HUES64 (cell line): ENCODE data around the gene CBLB.

Source experiments
- H3K27ac ChIP-seq: 2 replicates; pipeline ENCODE4 v1.7.0; 2013; ENCODE audit warnings: low read depth, low read length, inconsistent platforms
- H3K27me3 ChIP-seq: 2 replicates; pipeline ENCODE4 v1.6.1; 2013; ENCODE audit warnings: mild to moderate bottlenecking, low read length; ENCODE audit not compliant: insufficient read depth
- H3K36me3 ChIP-seq: 2 replicates; pipeline ENCODE4 v1.6.1; 2013; ENCODE audit warnings: mild to moderate bottlenecking, low read length; ENCODE audit not compliant: insufficient read depth
- H3K4me1 ChIP-seq: 2 replicates; pipeline ENCODE4 v1.6.1; 2013; ENCODE audit warnings: mild to moderate bottlenecking, low read length, moderate library complexity; ENCODE audit not compliant: insufficient read depth
- H3K4me3 ChIP-seq: 2 replicates; pipeline ENCODE4 v1.5.1; 2013; ENCODE audit warnings: mild to moderate bottlenecking, low read length, moderate library complexity
- H3K9ac ChIP-seq: 2 replicates; pipeline ENCODE4 v1.6.1; 2013; ENCODE audit warnings: mild to moderate bottlenecking, low read depth, low read length
- H3K9me3 ChIP-seq: 2 replicates; pipeline ENCODE4 v1.6.1; 2013; ENCODE audit warnings: low read depth, low read length; ENCODE audit not compliant: insufficient read depth
- WGBS: fragments of 150-250, 120-280 bp; methylation state at CpG from one replicate; pipeline ENCODE4 v1.1.7; 2013; ENCODE audit warnings: missing lambda C conversion rate; 5-methylcytosine and 5-hydroxymethylcytosine counted together

Gene CBLB

DNA sequence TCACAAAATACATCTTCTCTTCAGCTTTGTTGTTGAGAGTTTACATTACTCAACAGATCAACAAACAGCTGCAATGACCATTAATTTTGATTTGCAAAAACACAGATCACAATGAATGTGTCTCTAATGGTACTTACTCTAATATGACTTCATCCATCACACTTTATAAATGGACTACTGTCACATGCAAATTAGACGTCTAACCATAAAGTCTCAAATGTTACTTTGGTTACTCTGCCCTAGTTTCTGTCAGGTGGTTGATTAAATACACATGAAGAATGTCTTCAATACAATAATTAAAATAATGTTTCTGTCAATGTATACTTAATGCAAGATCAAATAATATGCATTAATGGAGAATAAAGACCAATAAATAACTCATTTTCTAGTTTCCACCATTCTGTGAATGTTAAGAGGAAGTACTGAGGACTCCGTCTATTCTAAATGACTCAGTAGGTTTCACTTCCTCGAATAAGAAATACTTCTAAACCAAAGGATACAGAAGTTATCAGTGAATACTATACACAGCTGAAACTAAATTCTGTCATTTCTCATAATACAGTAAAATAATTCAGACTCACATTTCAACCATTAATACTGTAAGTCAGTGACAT lies 145.8 kb downstream of the CBLB start:
- WGBS = 100% methylated on average over 3 of the region's 3 CpGs
- Histone ChIP-seq H3K27ac (no peak overlapping the region), H3K4me3 (no peak overlapping the region), H3K27me3 (no peaks in the 10 kb centered on the region), H3K36me3 (peaks cover 32% of the 10 kb centered on the region), H3K9me3 (peaks cover 4% of the 10 kb centered on the region; the same call in 1 of the 2 replicates), H3K4me1 (no peaks in the 10 kb centered on the region), H3K9ac (no peak overlapping the region)

DNA sequence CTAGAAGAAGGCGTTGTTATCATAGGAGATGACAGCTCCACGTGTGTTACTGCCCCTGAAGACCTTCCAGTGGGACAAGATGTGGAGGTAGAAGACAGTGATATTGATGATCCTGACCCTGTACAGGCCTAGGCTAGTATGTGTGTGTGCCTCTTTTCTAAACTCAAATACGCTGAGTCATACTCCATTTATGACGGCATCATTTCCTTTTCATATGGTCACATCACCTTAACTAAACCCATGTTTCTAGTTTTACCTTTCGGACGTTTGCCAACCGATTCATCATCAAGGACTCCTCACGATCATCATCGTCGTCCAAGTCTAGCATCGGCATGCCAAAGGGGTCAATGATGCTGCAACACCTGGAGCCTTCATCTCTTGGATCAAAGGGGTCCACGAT lies 149.0 kb downstream of the CBLB start:
- WGBS = 89% methylated on average over 12 of the region's 12 CpGs
- H3K36me3 ChIP-seq = peaks cover 38% of the 10 kb centered on the region

DNA sequence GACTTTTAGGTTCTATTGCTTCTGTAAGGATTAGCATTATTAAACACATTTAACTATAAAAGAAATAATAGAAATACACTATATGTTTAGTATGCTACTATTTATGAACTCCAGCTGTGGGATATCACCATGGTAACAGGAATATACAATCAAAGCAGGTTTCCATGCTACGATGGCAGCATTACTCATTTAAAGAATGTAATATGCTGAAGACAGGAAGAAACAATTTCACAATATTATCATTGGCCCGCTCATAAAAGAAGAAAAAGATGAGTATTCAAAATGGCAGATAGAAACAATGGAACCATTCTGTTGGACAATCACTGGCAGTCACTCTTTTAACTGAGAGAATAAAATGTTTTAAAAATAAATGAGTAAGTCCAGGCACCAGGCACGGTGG lies 153.4 kb downstream of the CBLB start:
- Histone ChIP-seq H3K36me3 (peaks cover 52% of the 10 kb centered on the region), H3K9me3 (0 out of 2 replicates have a peak, but pooled peaks cover 3% of the 10 kb centered on the region), H3K4me1 (peaks cover 9% of the 10 kb centered on the region), H3K27me3 (no peaks in the 10 kb centered on the region), H3K9ac (no peak overlapping the region), H3K4me3 (no peak overlapping the region), H3K27ac (no peak overlapping the region)
- WGBS = 95% methylated on average over 2 of the region's 3 CpGs

More for the DNA sequence above, 149.0 kb downstream of the CBLB start:
- Histone ChIP-seq H3K27me3 (no peaks in the 10 kb centered on the region), H3K4me1 (peaks cover 6% of the 10 kb centered on the region), H3K27ac (no peak overlapping the region), H3K9ac (no peak overlapping the region), H3K4me3 (no peak overlapping the region), H3K9me3 (0 out of 2 replicates have a peak, but pooled peaks cover under 1% of the 10 kb centered on the region)

DNA sequence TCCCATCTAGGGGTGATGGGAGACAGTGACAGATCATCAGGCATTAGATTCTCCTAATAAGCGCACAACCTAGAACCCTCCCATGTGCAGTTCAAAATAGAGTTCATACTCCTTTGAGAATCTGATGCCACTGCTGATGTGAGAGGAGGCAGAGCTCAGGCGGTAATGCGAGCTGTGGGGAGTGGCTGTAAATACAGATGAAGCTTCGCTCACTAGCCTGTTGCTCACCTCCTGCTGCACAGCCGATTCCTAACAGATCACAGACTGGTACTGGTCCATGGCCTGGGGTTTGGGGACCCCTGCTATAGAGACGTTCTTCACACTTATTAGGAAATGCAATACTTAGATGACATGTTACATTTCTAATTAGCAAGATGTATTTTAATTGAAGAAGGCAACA lies 154.4 kb downstream of the CBLB start:
- peaks cover 9% of the 10 kb centered on the region for H3K4me1 ChIP-seq
- H3K9ac ChIP-seq = no peak overlapping the region
- peaks cover 50% of the 10 kb centered on the region for H3K36me3 ChIP-seq
- H3K27me3 ChIP-seq = no peaks in the 10 kb centered on the region
- WGBS = 93% methylated on average over 5 of the region's 6 CpGs
- no peak overlapping the region for H3K27ac ChIP-seq
- H3K4me3 ChIP-seq = no peak overlapping the region
- H3K9me3 ChIP-seq = 0 out of 2 replicates have a peak, but pooled peaks cover 3% of the 10 kb centered on the region

DNA sequence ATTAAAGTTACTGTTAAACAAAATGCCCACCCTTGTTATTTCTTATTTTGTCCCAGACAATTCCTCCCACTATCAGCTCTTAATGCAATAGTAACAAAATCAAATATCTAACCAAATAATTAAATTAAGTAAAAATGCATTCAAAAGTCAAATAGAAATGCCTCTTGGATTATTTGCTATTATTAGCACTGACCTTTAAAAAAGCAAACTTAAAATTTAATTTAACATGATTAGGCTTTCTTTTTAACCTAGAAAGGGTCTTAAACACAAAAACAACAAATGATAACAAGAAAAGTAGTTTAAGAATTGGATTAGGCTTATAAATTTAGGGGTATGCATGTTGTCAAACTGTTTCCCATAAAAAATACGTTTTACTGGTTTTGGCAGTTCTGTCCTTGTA lies 159.8 kb downstream of the CBLB start:
- H3K36me3 ChIP-seq = peaks cover 15% of the 10 kb centered on the region; the same call in 1 of the 2 replicates
- no peak overlapping the region for H3K4me3 ChIP-seq
- no peak overlapping the region for H3K27ac ChIP-seq
- no peak overlapping the region for H3K9ac ChIP-seq
- H3K27me3 ChIP-seq = no peaks in the 10 kb centered on the region
- WGBS = 100% methylated on average over 1 of the region's 1 CpG
- no peaks in the 10 kb centered on the region for H3K4me1 ChIP-seq
- no peaks in the 10 kb centered on the region for H3K9me3 ChIP-seq

DNA sequence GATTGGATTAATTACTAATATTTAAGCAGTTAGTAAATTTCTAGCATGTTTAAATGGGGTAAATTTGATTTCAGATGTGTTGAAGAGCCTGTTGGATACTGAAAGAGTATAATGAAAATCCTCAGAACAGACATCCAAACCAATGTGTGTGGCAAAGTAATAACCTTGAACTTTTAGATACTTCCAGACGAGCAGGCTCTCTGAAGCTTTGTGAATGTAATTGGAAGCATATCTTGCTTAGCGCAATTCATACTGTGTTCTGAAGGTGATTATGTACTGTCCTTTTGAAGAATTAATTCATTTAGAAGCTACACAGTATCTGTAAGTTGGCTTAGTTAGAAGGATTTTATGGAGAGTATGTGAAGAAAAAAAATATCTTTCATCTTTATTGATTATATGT lies 161.8 kb downstream of the CBLB start:
- H3K36me3 ChIP-seq = peaks cover 27% of the 10 kb centered on the region
- H3K27ac ChIP-seq = no peak overlapping the region
- no peaks in the 10 kb centered on the region for H3K9me3 ChIP-seq
- H3K9ac ChIP-seq = no peak overlapping the region
- H3K27me3 ChIP-seq = no peaks in the 10 kb centered on the region
- WGBS = 94% methylated on average over 2 of the region's 2 CpGs
- H3K4me1 ChIP-seq = no peaks in the 10 kb centered on the region
- no peak overlapping the region for H3K4me3 ChIP-seq

DNA sequence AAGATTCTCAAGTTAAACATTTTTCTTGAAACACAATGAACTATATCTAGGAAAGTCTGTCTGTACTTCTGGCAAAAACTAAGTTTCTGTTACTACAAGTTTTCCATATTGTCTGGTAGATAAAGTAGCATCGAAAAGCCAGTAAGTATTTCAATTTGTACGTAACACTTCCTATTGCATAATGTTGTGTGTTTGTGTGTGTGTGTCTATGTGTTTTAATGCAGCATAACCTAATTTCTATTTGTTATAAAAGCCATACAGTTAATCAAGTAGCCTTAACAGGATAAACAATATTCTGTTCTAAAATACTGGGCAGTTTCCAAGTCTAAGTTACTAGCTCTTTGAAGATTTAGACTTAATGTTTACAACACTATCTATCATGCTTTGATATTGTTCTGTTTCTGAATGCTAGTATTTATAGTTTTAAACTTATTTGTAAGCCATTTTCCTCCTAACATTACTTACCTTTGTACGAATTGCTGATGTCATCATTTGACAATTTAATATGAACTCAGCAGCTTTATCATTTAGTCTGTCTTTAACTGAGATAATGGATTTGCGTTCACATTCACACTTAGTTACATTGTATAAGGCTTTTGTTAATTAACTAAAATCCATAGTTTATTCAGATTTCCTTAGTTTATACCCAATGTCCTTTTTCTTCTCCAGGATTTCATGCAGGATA lies 163.9 kb downstream of the CBLB start:
- Histone ChIP-seq H3K36me3 (peaks cover 29% of the 10 kb centered on the region), H3K9me3 (no peaks in the 10 kb centered on the region), H3K4me1 (no peaks in the 10 kb centered on the region), H3K27me3 (no peaks in the 10 kb centered on the region), H3K4me3 (no peak overlapping the region), H3K9ac (no peak overlapping the region), H3K27ac (no peak overlapping the region)
- 100% methylated on average over 3 of the region's 4 CpGs for WGBS

DNA sequence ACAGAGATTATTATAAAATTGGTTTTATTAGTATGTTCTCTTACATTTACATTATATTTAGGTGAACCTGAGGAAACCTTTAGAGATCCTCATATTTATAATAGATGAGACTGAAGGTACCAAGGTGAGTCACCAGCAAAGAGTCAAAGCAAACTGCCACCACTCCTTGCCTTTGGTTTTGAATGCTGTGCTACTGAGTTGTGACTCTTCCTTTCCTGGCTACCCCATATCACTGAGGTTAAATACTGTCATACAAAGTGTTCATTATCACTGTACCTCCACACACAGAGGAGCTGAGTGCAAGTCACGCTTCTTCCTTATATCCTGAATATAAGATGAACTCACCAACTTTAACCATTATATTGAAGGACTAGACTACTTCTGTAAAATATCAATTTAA lies 168.2 kb downstream of the CBLB start:
- Histone ChIP-seq H3K27ac (no peak overlapping the region), H3K4me1 (no peaks in the 10 kb centered on the region), H3K4me3 (no peak overlapping the region), H3K36me3 (peaks cover 27% of the 10 kb centered on the region), H3K9ac (no peak overlapping the region), H3K9me3 (no peaks in the 10 kb centered on the region), H3K27me3 (no peaks in the 10 kb centered on the region)
- 90% methylated on average over 1 of the region's 1 CpG for WGBS

DNA sequence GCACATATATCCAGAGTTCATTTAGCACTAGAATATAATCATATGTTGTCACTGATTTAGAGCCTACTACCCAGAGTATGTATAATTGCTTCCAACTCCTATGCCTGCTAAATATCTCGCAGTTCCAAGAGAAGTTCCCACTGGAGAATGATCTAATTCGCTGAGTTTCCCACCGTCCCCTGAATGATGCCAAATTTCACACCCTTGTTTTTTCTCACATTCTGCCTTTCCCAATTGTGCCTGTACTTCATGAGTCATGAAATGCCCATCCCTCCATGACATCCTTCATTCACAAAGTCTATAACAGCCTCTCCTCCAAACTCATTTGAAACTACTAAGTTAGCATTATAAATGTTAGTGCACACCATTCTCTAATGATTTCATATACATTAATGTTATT lies 177.2 kb downstream of the CBLB start:
- H3K27me3 ChIP-seq = no peaks in the 10 kb centered on the region
- H3K36me3 ChIP-seq = peaks cover 17% of the 10 kb centered on the region
- no peak overlapping the region for H3K27ac ChIP-seq
- no peak overlapping the region for H3K9ac ChIP-seq
- H3K4me3 ChIP-seq = no peak overlapping the region
- no peaks in the 10 kb centered on the region for H3K9me3 ChIP-seq
- H3K4me1 ChIP-seq = no peaks in the 10 kb centered on the region
- WGBS = 92% methylated on average over 3 of the region's 3 CpGs

DNA sequence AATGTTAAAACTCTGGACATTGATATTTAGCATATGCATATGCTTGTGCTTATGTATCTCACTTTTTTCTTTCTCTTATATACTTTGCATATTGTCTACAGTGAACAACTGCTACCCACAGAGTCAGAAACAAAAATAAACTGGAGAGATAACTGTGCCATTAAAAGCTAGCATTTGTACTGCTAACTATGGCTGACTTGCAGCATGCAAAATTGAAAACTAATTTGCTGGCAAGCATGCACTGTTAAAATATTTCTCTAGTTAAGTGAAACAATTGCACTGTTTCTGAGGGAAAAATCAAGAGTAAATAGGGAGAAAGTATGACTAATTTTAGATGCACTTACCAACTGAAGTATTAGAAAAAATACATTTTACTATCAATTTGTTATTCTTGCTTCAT lies 177.8 kb downstream of the CBLB start:
- no peak overlapping the region for H3K9ac ChIP-seq
- no peak overlapping the region for H3K27ac ChIP-seq
- no peaks in the 10 kb centered on the region for H3K27me3 ChIP-seq
- no peaks in the 10 kb centered on the region for H3K9me3 ChIP-seq
- no peaks in the 10 kb centered on the region for H3K4me1 ChIP-seq
- peaks cover 17% of the 10 kb centered on the region for H3K36me3 ChIP-seq
- H3K4me3 ChIP-seq = no peak overlapping the region

DNA sequence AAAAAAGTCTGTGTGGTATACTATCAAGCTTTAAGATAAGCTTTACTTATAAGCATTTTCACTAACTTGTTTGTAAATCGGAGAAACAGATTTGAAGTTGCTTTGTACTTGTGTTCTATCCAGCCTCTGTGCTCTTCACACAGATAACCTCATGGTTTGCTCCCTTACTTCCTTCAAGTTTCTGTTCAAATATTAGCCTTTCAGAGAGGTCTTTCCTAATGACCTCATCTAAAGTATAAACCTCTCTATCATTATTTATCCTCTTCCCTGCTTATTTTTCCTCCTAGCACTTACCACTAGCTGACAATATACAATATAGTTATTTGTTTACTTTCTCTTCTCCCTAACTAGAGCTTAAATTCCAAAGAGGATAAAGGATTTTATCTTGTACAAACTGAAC lies 180.0 kb downstream of the CBLB start:
- H3K4me1 ChIP-seq = no peaks in the 10 kb centered on the region
- WGBS = 90% methylated on average over 1 of the region's 1 CpG
- H3K27me3 ChIP-seq = no peaks in the 10 kb centered on the region
- H3K9me3 ChIP-seq = no peaks in the 10 kb centered on the region
- no peak overlapping the region for H3K9ac ChIP-seq
- H3K27ac ChIP-seq = no peak overlapping the region
- peaks cover 30% of the 10 kb centered on the region for H3K36me3 ChIP-seq
- no peak overlapping the region for H3K4me3 ChIP-seq
